BLaER1 treated with 17β-estradiol and CSF1 and Interleukin-3, amounts not matched to agents 10 nM and 100 nM (cell line): ENCODE data around the gene KCTD17.

Source experiments
- H3K27ac ChIP-seq, 11 experiments: shearing (Covaris generic); formaldehyde crosslinking; 2 replicates each; pipeline ENCODE4 v1.8.1; 2022
- H3K27me3 ChIP-seq, 11 experiments: shearing (Covaris generic); formaldehyde crosslinking; 2 replicates each; pipeline ENCODE4 v1.8.1; 2022
- H3K36me3 ChIP-seq, 11 experiments: shearing (Covaris generic); formaldehyde crosslinking; 2 replicates each; pipeline ENCODE4 v1.8.1; 2022
- H3K4me1 ChIP-seq, 10 experiments: shearing (Covaris generic); formaldehyde crosslinking; 2 replicates each; pipeline ENCODE4 v1.8.1; 2022
- H3K4me2 ChIP-seq, 11 experiments: shearing (Covaris generic); formaldehyde crosslinking; 2 replicates each; pipeline ENCODE4 v1.8.1; 2022
- H3K4me3 ChIP-seq, 10 experiments: shearing (Covaris generic); formaldehyde crosslinking; 2 replicates each; pipeline ENCODE4 v1.8.1; 2022
- H3K9ac ChIP-seq, 11 experiments: shearing (Covaris generic); formaldehyde crosslinking; 2 replicates each; pipeline ENCODE4 v1.8.1; 2022
- H3K9me3 ChIP-seq, 11 experiments: shearing (Covaris generic); formaldehyde crosslinking; replicated peaks in 1 of 11; 2 replicates each; pipeline ENCODE4 v1.8.1; 2022
- H4K20me1 ChIP-seq, 11 experiments: shearing (Covaris generic); formaldehyde crosslinking; 2 replicates each; pipeline ENCODE4 v1.8.1; 2022
- Cebpa-rat ChIP-seq, 11 experiments: shearing (Covaris generic); IDR thresholded peaks; 2 replicates each; pipeline ENCODE4 v1.8.1; 2022

The KCTD17 gene

DNA sequence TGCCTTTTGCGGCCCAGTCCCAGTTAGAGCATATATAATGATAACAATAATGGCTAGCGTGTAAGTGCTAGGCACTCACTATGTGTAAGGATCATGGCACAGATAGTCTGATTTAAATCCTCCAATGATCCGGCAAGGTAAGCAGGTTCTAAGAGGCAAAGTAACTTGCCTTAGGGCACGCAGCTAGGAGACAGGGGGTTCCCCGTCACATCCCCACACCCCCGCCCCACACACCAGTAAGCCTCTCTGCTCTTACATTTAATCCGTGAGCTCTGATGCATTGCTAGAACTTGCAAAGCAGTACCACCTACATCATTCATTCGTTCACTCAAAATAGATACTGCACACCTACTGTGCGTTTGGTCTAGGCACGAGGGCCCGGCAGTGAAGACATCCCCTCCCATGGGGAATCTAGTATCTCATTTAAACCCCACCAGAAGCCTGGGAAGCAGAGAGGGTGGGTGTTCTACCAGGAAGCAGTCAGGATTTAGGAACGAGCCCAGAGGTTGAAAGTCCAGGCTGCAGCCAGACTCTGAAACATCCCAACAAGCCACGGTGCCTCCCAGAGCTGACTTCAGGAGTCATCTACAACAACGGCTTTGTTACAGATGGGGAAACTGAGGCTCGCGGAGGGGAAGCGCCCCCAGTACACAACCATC lies 37.3 kb downstream of the KCTD17 start:
- Histone ChIP-seq H3K9ac (no peak overlapping the region), H3K4me1 (peaks cover 4 to 22% (median 7%) of the 10 kb centered on the region in 10 experiments; a peak in 16 of 20 replicates), H3K4me3 (no peak overlapping the region), H3K27me3 (no peaks in the 10 kb centered on the region), H3K36me3 (no peaks in the 10 kb centered on the region), H3K4me2 (no peak overlapping the region), H3K27ac (no peak overlapping the region), H3K9me3 (no peaks in the 10 kb centered on the region), H4K20me1 (no peaks in the 10 kb centered on the region)
- no peak for TF ChIP-seq Cebpa-rat (IDR thresholded peaks at IDR 0.05)

DNA sequence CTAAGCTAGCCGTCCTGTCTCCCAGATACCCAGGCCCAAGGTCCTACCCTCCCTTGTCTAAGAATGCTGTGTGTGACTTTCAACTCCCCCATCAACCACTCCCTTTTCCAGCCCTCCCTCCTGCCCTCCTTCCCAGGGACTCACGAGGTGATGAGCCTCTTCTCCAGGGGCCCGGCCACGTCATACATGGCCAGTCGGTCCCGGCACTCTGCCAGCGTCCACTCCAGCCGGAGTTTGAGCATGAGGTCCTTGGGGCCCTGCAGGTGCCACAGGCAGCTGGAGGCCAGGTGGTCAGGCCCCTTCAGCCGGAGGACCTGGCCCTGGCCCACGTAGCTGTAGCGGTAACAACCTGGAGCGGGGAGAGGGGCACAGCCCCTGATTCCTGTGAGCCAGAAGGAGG lies 37.9 kb downstream of the KCTD17 start:
- no peak for TF ChIP-seq Cebpa-rat (IDR thresholded peaks at IDR 0.05)
- no peak overlapping the region for H3K27ac ChIP-seq
- peaks cover 4 to 18% (median 7%) of the 10 kb centered on the region in 10 experiments; a peak in 16 of 20 replicates for H3K4me1 ChIP-seq
- H3K36me3 ChIP-seq, result no peaks in the 10 kb centered on the region
- H3K9me3 ChIP-seq, result no peaks in the 10 kb centered on the region
- no peak overlapping the region for H3K4me2 ChIP-seq
- no peaks in the 10 kb centered on the region for H3K27me3 ChIP-seq
- no peak overlapping the region for H3K9ac ChIP-seq
- no peak overlapping the region for H3K4me3 ChIP-seq
- H4K20me1 ChIP-seq, result no peaks in the 10 kb centered on the region

DNA sequence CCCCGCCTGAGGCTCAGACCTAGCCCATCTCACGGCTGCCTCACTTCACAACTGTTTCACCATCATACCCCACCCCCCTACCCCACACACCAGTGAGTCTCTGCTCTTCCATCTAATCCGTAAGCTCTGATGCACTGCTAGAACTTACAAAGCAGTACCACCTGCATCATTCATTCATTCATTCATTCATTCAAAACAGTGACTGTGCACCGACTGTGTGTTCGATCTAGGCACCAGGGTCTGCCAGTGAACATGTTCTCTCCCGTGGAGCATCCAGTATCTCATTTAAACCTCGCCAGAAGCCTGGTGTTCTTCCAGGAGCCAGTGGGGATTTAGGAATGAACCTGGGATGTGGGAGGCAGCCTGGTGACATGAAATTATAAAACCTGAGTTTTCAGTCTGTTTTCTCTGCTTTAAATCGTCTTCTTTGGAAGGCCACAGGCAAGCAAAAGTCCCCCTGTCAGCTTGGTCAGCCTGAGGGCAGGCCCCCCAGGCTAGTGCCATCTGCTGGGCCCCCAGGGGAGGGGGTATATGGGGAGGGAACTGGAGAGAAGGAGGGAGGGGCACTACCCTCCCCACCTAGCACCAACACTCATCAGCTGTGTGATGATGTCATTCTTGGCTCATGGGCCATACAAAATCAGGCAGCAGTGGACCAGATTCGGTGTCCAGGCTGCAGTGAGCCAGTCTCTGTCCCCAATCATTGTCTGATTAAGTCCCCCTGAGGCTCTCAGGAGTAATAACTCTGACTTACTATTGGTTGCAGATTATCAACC lies 39.6 kb downstream of the KCTD17 start:
- H3K9ac ChIP-seq, result no peak overlapping the region
- peaks cover 0 to 7% (median 0%) of the 10 kb centered on the region in 10 experiments; a peak in 5 of 20 replicates for H3K4me1 ChIP-seq
- no peak overlapping the region for H3K4me2 ChIP-seq
- H3K27ac ChIP-seq, result no peak overlapping the region
- no peak overlapping the region for H3K4me3 ChIP-seq
- H4K20me1 ChIP-seq, result no peaks in the 10 kb centered on the region
- no peaks in the 10 kb centered on the region for H3K9me3 ChIP-seq
- no peaks in the 10 kb centered on the region for H3K36me3 ChIP-seq
- H3K27me3 ChIP-seq, result no peaks in the 10 kb centered on the region
- TF ChIP-seq Cebpa-rat (IDR thresholded peaks at IDR 0.05), result no peak

DNA sequence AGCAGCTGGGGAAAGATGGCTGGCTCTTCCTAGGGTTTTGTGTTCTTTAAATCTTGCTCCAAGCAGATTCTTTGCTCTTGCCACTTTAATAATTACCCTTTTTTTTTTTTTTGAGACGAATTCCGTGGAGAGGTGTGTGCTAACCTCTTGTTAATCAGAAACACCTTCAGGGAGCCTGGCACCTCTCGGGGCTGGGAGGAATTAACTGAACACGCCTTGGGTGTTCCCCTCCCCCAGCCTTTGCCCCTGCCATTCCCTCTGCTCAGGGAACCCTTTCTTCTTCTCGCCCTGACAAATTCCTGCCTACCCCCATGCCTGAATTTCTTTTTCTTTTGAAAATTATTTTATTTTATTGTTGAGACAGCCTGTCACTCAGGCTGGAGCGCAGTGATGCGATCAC lies 40.5 kb downstream of the KCTD17 start:
- H3K36me3 ChIP-seq, result no peaks in the 10 kb centered on the region
- H3K9me3 ChIP-seq, result no peaks in the 10 kb centered on the region
- peaks cover 0 to 7% (median 0%) of the 10 kb centered on the region in 10 experiments; a peak in 5 of 20 replicates for H3K4me1 ChIP-seq

DNA sequence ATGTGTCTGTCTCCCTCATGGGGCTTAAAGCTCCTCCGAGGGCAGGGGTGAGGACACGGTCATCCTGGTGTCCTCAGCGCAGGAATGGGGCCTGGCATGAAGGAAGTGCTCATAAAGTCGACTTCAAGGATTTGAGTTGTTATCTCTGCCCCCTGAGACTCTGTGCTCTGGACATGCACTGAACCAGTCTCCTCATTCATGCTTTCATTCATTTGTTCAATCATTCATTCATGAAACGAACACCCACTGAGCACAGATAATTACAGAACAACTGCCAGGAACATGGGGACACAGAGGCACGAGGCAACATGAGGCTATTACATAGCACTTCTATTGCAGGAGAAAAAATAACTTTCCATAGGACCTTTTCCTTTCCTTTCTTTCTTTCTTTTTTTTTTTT lies 41.5 kb downstream of the KCTD17 start:
- Histone ChIP-seq H4K20me1 (no peaks in the 10 kb centered on the region), H3K4me1 (peaks cover 0 to 3% (median 0%) of the 10 kb centered on the region in 10 experiments; a peak in 5 of 20 replicates), H3K27ac (no peak overlapping the region), H3K9ac (no peak overlapping the region), H3K9me3 (no peaks in the 10 kb centered on the region), H3K4me2 (no peak overlapping the region), H3K36me3 (no peaks in the 10 kb centered on the region), H3K4me3 (no peak overlapping the region), H3K27me3 (no peaks in the 10 kb centered on the region)
- TF ChIP-seq Cebpa-rat (IDR thresholded peaks at IDR 0.05), result no peak

More for the DNA sequence above, 40.5 kb downstream of the KCTD17 start:
- H4K20me1 ChIP-seq, result no peaks in the 10 kb centered on the region
- no peak for TF ChIP-seq Cebpa-rat (IDR thresholded peaks at IDR 0.05)
- no peak overlapping the region for H3K27ac ChIP-seq
- H3K9ac ChIP-seq, result no peak overlapping the region
- H3K27me3 ChIP-seq, result no peaks in the 10 kb centered on the region
- no peak overlapping the region for H3K4me2 ChIP-seq
- H3K4me3 ChIP-seq, result no peak overlapping the region

DNA sequence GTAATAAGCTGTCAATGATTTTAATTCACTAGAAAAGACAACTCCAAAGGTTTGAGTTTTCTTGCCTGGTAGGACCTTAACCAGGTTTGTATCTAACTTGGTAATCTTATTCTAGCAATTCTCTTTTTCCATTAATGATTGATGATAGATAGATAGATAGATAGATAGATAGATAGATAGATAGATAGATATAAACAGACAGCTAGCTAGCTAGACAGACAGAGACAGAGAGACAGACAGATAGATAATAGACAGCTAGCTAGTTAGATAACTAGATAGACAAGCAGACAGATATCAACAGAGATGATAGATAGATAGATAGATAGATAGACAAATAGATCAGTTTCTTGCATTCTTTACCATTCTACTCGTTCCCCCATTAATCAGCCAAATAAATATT lies 42.7 kb downstream of the KCTD17 start:
- TF ChIP-seq Cebpa-rat (IDR thresholded peaks at IDR 0.05), result no peak
- Histone ChIP-seq H3K36me3 (no peaks in the 10 kb centered on the region), H3K4me2 (no peak overlapping the region), H3K4me1 (no peaks in the 10 kb centered on the region), H3K27ac (no peak overlapping the region), H3K4me3 (no peak overlapping the region), H3K9ac (no peak overlapping the region), H3K9me3 (no peaks in the 10 kb centered on the region), H3K27me3 (no peaks in the 10 kb centered on the region), H4K20me1 (no peaks in the 10 kb centered on the region)

DNA sequence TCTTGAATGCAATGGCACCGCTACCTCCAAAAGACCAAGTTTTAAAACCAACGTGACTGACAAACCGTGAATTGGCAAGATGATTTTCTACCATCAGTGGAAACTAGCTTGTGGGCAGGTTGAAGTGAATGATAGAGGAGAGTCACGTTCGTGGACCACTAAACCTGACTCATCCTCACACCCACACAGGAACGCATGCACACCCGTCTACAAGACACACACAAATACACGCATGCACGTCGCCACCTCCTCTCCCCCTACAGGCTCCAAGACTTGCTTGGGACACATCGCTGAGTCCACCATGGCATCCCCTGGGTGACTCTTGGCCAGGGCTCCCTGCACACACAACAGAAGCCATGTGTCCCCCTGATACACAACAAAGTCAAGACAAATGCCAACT lies 43.6 kb downstream of the KCTD17 start:
- Histone ChIP-seq H3K4me1 (no peaks in the 10 kb centered on the region), H3K36me3 (no peaks in the 10 kb centered on the region), H3K9me3 (no peaks in the 10 kb centered on the region), H3K27ac (no peak overlapping the region), H4K20me1 (no peaks in the 10 kb centered on the region), H3K27me3 (no peaks in the 10 kb centered on the region), H3K4me2 (no peak overlapping the region), H3K9ac (no peak overlapping the region), H3K4me3 (no peak overlapping the region)
- TF ChIP-seq Cebpa-rat (IDR thresholded peaks at IDR 0.05), result no peak

DNA sequence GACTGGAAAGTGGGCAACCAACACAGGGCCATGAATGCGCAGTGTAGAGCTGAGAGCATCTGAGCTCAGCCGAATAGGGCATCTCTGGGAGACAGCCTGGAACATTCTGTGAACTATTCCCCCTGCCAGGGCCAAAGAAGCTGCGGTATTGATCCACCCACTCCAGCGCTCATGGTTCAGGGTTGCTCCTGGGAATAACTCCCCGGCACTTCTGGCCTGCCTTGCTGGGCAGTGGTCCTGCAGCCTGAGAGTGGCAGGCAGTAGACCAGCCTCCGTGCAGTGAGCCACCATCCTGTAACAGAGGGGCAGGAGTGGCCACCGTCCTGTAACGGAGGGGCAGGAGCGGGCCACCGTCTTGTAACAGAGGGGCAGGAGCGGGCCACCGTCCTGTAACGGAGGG lies 45.8 kb downstream of the KCTD17 start:
- no peaks in the 10 kb centered on the region for H3K36me3 ChIP-seq
- H3K27me3 ChIP-seq, result no peaks in the 10 kb centered on the region
- no peak overlapping the region for H3K9ac ChIP-seq
- H3K4me2 ChIP-seq, result no peak overlapping the region
- no peak overlapping the region for H3K27ac ChIP-seq
- peaks cover 0 to 14% (median 0%) of the 10 kb centered on the region in 10 experiments; a peak in 4 of 20 replicates for H3K4me1 ChIP-seq
- H4K20me1 ChIP-seq, result no peaks in the 10 kb centered on the region
- TF ChIP-seq Cebpa-rat (IDR thresholded peaks at IDR 0.05), result no peak
- H3K4me3 ChIP-seq, result no peak overlapping the region
- H3K9me3 ChIP-seq, result no peaks in the 10 kb centered on the region

DNA sequence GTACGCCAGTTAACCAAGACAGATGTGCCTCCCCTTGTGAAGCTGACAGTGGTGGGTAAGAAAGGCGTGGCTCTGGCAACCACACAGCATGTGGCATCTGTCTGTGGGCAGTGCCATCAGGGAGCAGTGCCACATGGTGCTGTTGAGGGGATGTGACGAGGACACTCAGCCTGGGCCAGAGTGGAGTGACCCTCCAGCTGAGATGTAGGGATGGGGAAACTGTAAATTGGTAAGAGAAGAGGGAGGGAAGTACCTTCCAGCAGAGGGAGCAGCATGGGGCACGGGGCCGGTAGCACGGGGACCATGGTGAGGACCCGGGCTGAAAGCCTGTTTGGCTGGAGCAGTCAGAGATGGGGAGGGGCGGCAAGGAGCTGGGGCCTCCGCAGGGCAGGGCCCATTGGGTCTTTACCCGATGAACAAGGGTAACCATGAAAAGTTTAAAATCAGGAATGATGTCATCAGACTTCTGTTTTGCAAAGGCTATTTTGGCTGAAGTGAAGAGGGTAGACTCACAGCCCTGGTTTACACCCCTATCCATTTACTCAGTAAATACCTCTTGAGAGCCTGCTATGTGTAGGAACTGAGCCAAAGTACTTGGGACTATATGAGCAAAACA lies 47.5 kb downstream of the KCTD17 start:
- no peak overlapping the region for H3K4me2 ChIP-seq
- no peak overlapping the region for H3K27ac ChIP-seq
- H3K27me3 ChIP-seq, result no peaks in the 10 kb centered on the region
- H4K20me1 ChIP-seq, result peaks cover 0 to 3% (median 0%) of the 10 kb centered on the region in 11 experiments; a peak in 1 of 22 replicates
- H3K4me3 ChIP-seq, result no peak overlapping the region
- peaks cover 0 to 14% (median 2%) of the 10 kb centered on the region in 10 experiments; a peak in 7 of 20 replicates for H3K4me1 ChIP-seq
- no peak for TF ChIP-seq Cebpa-rat (IDR thresholded peaks at IDR 0.05)
- no peaks in the 10 kb centered on the region for H3K9me3 ChIP-seq
- no peak overlapping the region for H3K9ac ChIP-seq
- no peaks in the 10 kb centered on the region for H3K36me3 ChIP-seq
